Breast epithelium (tissue), 4 donors: ENCODE results near the gene GABRP. TPM values are rescaled to one million over a fixed set of nuclear protein-coding genes. Genes with fewer than 3 reads are reported as not detected.

ENCODE experiments used
- DNase-seq, 2 donors: peaks; one replicate each; pipeline ENCODE4 v3.0.0-alpha.2; 2019; ENCODE audit warnings: low spot score in 2 of 2
- H3K27ac ChIP-seq, 2 donors: fragments of 200-600 bp; sonication (generic) in 1 of 2; one replicate each; pipeline ENCODE4 v1.5.1; 2016 to 2019; ENCODE audit warnings: mild to moderate bottlenecking in 1 of 2
- H3K27me3 ChIP-seq, 2 donors: fragments of 200-600 bp; sonication (generic) in 1 of 2; one replicate each; pipeline versions ENCODE4 v1.5.1 to v1.6.0; 2017 to 2019; ENCODE audit warnings: control low read depth in 1 of 2, mild to moderate bottlenecking in 1 of 2
- H3K36me3 ChIP-seq: fragments of 200-600 bp; one replicate; pipeline ENCODE4 v1.5.1; 2019
- H3K4me1 ChIP-seq, 2 donors: fragments of 200-600 bp; sonication (generic); one replicate each; pipeline ENCODE4 v1.5.1; 2016 to 2019; ENCODE audit warnings: control low read depth in 1 of 2
- H3K4me3 ChIP-seq, 3 donors: fragments of 200-600 bp; sonication (generic); 1 replicate in 2 of 3; 2 replicates in 1 of 3; pipeline ENCODE4 v1.5.1; 2016 to 2019; ENCODE audit warnings: mild to moderate bottlenecking in 3 of 3, moderate library complexity in 2 of 3
- H3K9me3 ChIP-seq, 2 donors: fragments of 200-600 bp; sonication (generic) in 1 of 2; one replicate each; pipeline ENCODE4 v1.5.1; 2016 to 2019; ENCODE audit warnings: control low read depth in 1 of 2
- POLR2A ChIP-seq: fragments of 450-650 bp; IDR thresholded peaks from one replicate; pipeline ENCODE4 v1.6.1; 2016; ENCODE audit warnings: antibody characterized with exemption, mild to moderate bottlenecking, moderate library complexity
- POLR2AphosphoS5 ChIP-seq, 3 donors: sonication (generic); formaldehyde crosslinking; IDR thresholded peaks; one replicate each; pipeline ENCODE4 v1.6.1; 2017; ENCODE audit warnings: antibody characterized with exemption in 3 of 3
- intact Hi-C: fragments of 100-400 bp; cut with DNase I; formaldehyde crosslinking; loops from one replicate; pipeline ENCODE4 v1.15.1; 2023; ENCODE audit warnings: low total_unique reads
- total RNA-seq, 3 donors: library from RNA; depleted of rRNA; stranded (reverse); fragments of >200 nt; gene quantifications; one replicate each; pipeline ENCODE4 v1.1.0, GENCODE V29; 2016
- TF ChIP-seq, protein P1 (sequence below), 3 donors: fragments of 450-650 bp; IDR thresholded peaks; one replicate each; pipeline ENCODE4 v1.5.1; 2016 to 2017; ENCODE audit warnings: antibody characterized with exemption in 3 of 3, mild to moderate bottlenecking in 3 of 3, moderate library complexity in 3 of 3

Gene GABRP
- total RNA-seq, 3 donors from 2014 or later, result 0.32 to 241 (median 52.4) TPM

DNA sequence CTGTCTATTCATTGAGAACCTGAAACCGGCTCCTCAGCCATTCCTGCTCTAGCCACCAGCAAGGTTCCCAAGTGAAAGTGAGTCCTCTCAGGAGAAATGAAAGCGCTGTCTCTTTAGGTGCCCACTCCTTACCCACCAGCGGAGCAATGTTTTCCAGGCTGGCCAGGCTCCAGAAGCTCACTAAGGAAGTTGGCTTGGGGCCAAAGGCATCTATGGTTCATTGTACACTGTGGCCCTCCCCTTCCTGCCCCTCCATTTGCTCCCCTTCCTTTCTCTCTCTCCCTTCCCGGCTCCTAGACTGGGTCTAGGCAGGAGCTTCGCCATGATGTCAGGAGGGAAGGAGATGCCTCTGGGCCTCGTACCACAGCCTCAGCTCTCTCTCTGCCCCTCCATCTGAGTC is 1.1 kb upstream of the GABRP start:
- H3K4me1 ChIP-seq, result no peaks in the 10 kb centered on the region
- TF ChIP-seq, protein P1, sequence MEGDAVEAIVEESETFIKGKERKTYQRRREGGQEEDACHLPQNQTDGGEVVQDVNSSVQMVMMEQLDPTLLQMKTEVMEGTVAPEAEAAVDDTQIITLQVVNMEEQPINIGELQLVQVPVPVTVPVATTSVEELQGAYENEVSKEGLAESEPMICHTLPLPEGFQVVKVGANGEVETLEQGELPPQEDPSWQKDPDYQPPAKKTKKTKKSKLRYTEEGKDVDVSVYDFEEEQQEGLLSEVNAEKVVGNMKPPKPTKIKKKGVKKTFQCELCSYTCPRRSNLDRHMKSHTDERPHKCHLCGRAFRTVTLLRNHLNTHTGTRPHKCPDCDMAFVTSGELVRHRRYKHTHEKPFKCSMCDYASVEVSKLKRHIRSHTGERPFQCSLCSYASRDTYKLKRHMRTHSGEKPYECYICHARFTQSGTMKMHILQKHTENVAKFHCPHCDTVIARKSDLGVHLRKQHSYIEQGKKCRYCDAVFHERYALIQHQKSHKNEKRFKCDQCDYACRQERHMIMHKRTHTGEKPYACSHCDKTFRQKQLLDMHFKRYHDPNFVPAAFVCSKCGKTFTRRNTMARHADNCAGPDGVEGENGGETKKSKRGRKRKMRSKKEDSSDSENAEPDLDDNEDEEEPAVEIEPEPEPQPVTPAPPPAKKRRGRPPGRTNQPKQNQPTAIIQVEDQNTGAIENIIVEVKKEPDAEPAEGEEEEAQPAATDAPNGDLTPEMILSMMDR (IDR thresholded peaks at IDR 0.05), result no peak
- TF ChIP-seq POLR2A (no peak), POLR2AphosphoS5 (IDR thresholded peaks at IDR 0.05) (no peak)
- H3K4me3 ChIP-seq, result peak overlapping the region in 1 of 3 donors; percentile 4
- H3K27ac ChIP-seq, result peak overlapping the region; percentile 80 to 84
- no peaks in the 10 kb centered on the region for H3K9me3 ChIP-seq
- H3K27me3 ChIP-seq, result no peaks in the 10 kb centered on the region
- intact Hi-C loops, result no loop called here
- no peak for DNase-seq
- no peaks in the 10 kb centered on the region for H3K36me3 ChIP-seq

DNA sequence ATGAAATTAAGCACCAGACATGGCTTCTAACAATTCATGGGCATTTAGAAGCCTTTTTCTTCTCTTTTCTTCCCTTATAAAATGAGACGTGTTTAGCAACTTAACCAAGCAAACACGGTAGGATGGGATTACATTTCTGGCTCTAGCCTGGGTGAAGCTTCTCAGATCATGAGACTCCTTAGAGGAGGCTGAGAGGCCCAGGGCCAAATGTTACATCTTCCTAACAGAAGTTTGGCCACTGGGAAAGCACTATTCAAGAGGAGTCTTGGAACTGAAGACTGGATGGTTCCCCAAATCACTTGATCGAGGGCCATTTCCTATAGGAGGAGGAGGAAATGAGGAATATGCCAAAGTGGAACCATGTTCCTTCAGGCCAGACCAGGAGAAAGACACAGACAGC is 1.9 kb downstream of the GABRP start:
- Histone ChIP-seq H3K4me3 (peak overlapping the region in 2 of 3 donors; percentile 49 to 53), H3K27me3 (no peaks in the 10 kb centered on the region), H3K27ac (peak overlapping the region; percentile 40 to 84), H3K36me3 (no peaks in the 10 kb centered on the region), H3K9me3 (no peaks in the 10 kb centered on the region), H3K4me1 (no peaks in the 10 kb centered on the region)
- intact Hi-C loops, result no loop called here
- TF ChIP-seq, protein P1 (IDR thresholded peaks at IDR 0.05), result no peak
- TF ChIP-seq POLR2A, result no peak
- no peak for TF ChIP-seq POLR2AphosphoS5 (IDR thresholded peaks at IDR 0.05)
- DNase-seq, result no peak

DNA sequence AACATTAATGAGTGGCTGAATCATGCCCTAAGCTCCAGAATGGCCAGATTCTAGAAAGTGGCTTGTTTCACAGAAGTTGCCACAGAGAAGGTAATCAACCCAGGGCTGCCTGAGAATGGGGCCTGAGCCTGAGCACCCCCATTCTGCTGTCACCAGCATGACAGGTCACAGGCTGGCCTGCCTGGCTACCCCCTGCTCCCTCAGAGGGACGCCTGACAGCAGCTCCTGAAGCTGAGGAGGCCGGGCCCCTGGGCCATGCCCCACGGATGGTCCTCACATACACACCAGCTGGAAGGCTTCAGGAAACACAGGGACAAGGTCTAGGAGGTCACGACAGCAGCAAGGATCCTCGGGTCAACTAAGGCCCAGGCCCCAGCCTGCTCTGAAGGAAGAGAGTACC is 3.7 kb downstream of the GABRP start:
- no peaks in the 10 kb centered on the region for H3K36me3 ChIP-seq
- no peak for DNase-seq
- peak overlapping the region in 2 of 3 donors; percentile 49 to 53 for H3K4me3 ChIP-seq
- H3K9me3 ChIP-seq, result no peaks in the 10 kb centered on the region
- H3K27me3 ChIP-seq, result no peaks in the 10 kb centered on the region
- H3K27ac ChIP-seq, result peak overlapping the region; percentile 20 to 84
- intact Hi-C loops, result no loop called here
- no peak for TF ChIP-seq POLR2A
- no peak for TF ChIP-seq POLR2AphosphoS5 (IDR thresholded peaks at IDR 0.05)
- TF ChIP-seq, protein P1 (IDR thresholded peaks at IDR 0.05), result no peak
- peaks cover 0 to 4% of the 10 kb centered on the region in 2 donors for H3K4me1 ChIP-seq

DNA sequence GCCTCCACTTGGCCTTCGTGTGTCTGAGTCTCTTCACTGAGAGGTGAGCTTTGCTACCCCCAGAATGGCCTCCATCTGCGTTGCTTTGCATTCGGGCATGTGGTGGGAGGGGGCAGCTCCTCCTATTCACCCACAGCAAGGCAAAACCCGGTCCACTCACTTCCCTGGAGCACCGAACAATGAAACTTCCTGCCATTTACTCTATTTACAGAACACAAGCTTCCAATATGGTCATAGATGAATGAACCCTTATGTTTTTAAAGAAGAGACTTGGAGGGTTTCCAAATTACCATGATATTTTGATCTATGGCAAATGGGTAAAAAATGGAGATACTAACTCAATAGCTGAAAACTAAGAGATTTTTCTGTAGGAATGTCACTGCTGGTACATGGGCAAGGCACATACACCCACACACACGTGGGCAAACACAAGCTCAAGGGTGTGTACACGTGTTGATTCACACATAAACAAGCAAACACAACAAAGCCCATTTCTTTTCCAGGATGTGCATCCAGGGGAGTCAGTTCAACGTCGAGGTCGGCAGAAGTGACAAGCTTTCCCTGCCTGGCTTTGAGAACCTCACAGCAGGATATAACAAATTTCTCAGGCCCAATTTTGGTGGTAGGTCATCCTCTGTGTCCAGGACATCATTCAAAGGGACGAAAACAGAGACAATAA is 5.2 kb downstream of the GABRP start:
- Histone ChIP-seq H3K36me3 (no peaks in the 10 kb centered on the region), H3K4me3 (no peak overlapping the region), H3K9me3 (no peaks in the 10 kb centered on the region), H3K27ac (peak overlapping the region; percentile 59 to 84), H3K4me1 (peaks cover 0 to 4% of the 10 kb centered on the region in 2 donors), H3K27me3 (no peaks in the 10 kb centered on the region)
- DNase-seq, result no peak
- TF ChIP-seq POLR2A (no peak), POLR2AphosphoS5 (IDR thresholded peaks at IDR 0.05) (no peak)
- TF ChIP-seq, protein P1 (IDR thresholded peaks at IDR 0.05), result no peak
- intact Hi-C loops, result no loop called here

DNA sequence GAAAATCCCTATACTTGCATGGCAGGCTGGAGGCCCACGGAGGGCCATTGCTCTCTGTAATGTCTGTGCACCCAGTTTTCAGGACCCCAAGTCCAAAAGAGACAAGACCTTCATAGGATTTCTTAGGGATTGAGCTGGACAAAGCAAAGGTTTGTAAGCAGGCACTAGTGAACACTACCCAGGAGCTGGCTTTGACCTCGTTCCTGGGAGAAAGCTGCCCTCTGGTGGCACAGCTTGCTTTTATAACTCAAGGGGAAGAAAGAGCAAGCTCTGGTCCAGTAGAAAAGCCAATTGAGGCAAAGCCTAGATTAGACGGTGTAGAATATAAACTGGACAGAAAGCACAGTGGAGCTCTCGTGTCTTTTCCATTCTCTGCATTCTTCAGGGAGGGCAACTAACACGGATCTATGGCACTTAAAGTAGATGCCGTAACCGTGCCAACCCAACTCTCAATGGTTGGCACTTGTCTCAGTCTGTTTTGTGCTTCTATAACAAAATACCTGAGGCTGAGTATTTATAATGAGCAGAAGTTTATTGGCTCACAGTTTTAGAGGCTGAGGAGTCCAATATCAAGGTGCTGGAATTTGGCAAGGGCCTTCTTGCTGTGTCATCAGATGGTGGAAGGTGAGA is 7.9 kb downstream of the GABRP start:
- DNase-seq, result peak; percentile 56 to 63
- Histone ChIP-seq H3K27me3 (no peaks in the 10 kb centered on the region), H3K4me3 (no peak overlapping the region), H3K9me3 (no peaks in the 10 kb centered on the region), H3K36me3 (no peaks in the 10 kb centered on the region), H3K4me1 (peaks cover 0 to 4% of the 10 kb centered on the region in 2 donors), H3K27ac (peak overlapping the region; percentile 1 to 84)
- intact Hi-C loops, result no loop called here
- no peak for TF ChIP-seq POLR2A
- TF ChIP-seq, protein P1 (IDR thresholded peaks at IDR 0.05), result peak; percentile 36 to 77 (median 64)
